GM18868 (cell line): Measurements from ENCODE around the gene CACNA1A.
"Not testable (repeated sequence)": the region's sequence is repeated elsewhere in the genome, so short reads cannot be mapped to it uniquely, and the experiment has no call there.

Experiments
- ATAC-seq: cut with Tn5 transposase; IDR thresholded peaks from one replicate; pipeline ENCODE4 v1.9.1; 2021; ENCODE audit warnings: mild to moderate bottlenecking, moderate library complexity; ENCODE audit not compliant: unreplicated experiment

The CACNA1A gene

DNA sequence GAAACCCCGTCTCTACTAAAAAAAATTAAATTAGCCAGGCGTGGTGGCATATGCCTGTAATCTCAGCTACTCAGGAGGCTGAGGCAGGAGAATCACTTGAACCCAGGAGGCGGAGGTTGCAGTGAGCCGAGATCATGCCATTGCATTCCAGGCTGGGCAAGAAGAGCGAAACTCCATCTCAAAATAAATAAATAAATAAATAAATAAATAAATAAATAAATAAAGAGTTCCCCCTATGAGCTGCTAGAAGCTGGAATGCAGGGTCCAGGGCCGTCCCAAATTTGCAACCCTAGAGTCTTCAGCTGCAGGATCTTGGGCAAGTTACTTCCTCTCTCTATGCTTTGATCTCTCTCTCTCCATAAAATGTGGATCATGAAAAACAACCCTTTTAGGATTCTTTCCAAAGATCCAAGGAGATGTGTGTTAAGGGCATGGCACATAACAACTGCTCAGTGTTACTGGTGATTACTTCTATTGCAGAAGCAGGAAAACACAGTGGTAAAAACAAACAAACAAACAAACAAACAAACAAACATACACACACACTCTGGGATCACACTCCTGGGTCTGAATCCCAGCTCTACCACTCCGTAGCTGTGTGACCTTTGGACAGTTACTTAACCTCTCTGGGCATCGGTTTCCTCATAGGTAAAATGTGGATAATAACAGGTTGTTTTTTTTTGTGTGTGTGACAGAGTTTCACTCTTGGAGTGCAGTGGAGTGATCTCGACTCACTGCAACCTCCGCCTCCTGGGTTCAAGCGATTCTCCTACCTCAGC, 78.8 kb downstream of the CACNA1A start:
- ATAC-seq: no peak

DNA sequence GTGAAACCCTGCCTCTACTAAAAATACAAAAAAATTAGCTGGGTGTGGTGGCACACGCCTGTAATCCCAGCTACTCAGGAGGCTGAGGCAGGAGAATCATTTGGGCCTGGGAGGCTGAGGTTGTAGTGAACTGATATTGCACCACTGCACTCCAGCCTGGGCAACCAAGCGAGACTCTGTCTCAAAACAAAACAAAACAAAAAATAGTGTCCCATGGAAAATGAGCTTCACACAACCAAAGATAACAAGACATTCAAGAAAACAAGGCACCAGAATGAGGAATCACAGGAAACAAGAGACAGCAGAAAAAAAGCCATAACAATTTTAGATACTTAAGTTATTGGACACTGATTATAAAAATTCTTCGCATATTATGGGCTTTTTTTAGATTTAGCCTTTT, 80.4 kb downstream of the CACNA1A start:
- ATAC-seq: not testable (repeated sequence)

DNA sequence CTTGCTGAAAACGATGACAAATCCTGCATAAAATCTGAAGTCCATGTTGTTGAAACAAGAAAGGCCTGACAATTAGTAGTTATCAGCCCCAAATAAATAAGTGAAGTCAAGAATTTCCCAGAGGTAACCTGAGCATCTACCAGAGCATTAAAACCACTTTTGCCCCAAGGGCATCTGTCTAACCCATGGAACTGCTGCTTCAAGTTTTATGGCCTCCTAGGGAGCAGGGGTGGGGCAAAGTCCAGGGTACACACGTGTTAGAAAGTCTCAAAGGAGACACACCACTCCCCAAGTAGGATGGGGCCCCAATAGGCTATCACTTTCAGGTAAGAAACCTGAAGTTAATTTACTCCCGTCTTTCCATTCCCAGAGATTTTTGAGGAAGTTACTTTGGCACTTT, 81.1 kb downstream of the CACNA1A start:
- ATAC-seq: no peak

DNA sequence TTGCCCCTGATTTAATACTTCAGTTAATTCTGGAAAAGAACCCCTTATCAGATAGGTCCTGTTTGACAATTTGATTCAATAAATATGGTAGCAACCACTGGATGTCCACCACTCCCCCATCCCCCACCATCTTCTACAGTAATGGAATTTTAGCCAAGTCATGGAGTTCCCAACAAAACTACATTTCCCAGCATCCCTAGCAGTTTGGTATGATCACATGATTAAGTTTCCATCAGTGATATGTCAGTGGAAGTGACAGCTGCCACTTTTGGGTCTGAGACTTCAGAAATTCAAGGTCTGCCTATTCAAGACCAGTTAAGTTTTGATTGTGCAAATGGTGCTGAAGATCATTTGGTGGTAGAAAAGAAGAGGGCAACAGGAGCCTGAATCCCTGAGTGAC, 85.5 kb downstream of the CACNA1A start:
- no peak for ATAC-seq

DNA sequence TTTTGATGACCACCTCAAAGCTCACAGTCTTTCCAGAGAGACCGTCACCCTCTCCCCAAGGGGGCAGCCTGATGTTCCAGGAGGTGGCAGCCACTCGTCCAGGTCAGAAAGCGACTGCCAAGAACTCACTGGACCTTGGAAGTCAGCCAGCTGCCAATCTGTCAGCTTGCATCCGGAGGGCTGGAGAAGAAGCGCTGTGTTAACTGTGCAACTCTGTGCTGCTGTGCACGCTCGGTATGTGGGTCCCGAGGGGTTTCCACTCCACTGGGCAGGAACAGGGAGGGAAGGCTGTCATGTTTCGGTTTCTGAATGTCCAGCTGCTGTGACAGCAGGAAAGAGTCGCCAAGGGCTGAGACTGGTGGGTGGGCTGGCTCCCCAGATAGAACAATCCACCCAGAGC, 89.2 kb downstream of the CACNA1A start:
- ATAC-seq: no peak

DNA sequence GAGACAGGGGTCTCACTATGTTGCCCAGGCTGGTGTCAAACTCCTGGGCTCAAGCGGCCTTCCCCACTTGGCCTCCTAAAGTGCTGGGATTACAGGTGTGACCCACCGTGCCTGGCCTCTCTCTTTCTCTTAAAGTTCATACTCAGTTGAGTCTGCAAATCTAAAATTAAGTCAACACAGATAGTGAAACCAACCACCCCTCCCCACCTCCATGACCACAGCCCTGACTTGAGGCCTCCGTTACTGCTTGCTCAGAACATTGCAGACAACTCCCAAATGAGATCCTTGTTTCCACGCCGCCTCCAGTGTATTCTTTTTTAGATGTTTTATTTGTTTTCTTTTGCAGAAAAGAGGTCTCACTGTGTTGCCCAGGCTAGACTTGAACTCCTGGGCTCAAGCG, 94.4 kb downstream of the CACNA1A start:
- ATAC-seq: no peak

DNA sequence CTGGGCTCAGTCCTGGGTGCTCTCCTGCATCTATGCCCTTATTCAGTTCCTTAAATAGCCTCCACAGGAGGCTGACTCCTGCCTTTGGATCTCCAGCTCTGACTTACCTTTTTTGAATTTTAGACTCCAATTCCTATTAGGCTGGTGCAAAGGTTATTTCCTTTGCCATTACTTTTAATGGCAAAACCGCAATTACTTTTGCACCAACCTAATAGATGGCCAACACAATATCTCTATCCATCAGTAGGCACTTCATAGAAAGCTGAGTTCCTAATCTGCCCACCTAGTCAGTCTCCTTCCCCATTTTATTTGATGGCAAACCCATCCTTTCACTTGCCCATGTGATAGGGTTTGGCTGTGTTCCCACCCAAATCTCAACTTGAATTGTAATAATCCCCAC, 95.3 kb downstream of the CACNA1A start:
- ATAC-seq: no peak

DNA sequence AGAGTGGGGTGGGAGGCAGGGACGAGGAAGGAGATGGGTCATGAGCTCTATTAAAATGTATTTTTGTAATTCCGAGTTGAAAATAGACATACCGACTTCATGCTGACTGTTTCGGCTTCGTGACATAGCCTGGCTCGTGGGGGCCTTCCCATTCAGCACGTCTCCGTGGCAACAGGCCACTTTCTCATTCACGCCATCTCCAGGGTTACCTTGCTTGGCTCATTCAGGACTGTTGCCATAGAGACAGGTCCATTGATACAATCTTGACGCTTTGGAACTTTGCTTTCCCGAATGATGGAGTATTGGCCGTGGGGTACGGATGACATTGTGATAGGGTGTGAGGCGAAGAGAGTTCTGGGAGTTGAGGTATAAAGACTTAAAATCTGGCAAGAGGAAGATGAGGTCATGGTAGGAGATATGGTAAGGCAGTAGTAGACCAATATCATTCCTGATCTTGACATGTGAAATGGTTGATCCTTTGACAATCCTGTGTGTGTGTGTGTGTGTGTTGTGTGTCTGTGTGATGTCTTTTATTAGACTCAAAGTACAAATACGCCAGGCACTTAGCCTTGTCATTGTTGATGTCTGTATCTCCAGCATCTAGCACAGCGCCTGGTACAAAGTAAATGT, 97.3 kb downstream of the CACNA1A start:
- no peak for ATAC-seq

DNA sequence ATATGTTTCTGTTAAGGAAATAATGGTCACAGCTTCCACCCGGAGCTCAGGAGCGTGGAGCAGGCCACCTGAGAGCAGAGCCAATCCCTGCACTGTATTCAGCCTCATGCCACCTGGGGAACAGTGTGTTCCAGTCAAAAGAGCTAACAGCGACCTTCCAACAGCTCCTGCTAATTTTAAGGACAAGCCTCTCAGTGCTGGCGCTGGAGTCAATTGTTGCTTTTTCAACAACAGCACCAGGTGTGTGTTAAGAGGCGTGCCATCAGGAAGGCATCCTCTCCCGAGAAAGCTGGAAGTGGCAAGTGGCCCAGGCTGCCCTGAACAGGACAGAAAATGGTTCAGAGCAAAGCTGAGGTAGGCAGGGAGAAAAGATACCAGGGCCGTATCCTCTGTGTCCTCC, 102.0 kb downstream of the CACNA1A start:
- no peak for ATAC-seq

DNA sequence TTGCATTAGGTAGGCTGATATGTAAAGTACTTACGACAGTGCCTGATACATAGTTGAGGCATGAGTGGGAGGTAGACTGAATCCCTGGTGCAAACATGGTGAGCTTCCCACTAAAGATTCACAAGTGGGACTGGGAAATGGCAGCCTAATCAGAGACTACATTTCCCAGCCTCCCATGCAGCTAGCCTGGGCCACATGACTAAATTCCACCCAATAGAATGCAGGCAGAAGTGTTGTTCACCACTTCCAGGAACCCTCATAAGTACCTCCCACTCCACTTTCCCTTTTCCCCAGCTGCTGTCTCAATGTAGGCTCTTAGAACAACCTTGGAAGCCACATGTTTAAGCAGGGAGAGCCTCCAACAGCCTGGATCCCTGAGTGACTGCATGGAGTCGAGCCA, 104.9 kb downstream of the CACNA1A start:
- no peak for ATAC-seq

DNA sequence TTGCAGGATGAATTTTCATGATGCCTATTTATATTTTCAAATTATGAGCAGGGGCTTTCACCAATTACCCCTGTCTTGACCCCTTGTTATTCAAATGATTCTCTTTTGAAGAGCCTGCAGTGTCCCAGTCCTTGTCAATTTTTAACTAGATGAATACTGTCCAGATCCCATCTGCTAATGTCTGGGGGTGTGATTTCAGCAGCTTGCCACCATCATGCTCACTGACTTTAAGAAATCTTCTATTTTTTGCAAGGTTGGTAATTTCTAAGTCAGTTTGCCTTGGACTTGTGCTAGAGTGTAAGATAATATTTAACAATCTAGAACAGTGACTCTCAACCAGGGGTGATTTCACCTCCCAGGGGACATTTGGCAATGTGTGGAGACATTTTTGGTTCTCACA, 106.0 kb downstream of the CACNA1A start:
- ATAC-seq: no peak

DNA sequence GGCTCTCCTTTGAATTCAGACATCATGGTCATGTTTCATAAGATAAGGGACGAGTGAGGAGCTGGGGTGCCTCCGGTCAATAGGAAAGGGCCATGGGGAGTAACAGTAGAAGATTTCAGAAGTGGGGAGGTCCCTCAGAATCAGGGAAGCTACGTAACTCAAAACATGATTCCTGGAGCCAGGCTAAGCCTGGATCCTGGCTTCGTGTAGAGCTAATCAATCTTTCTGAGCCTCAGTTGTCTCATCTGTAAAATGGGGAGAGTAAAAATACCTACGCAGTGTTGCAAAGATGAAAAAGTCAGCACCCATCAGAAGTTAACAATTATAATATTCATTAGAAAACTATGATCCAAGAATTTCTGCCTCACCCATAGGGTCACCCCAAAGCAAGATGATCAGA, 106.5 kb downstream of the CACNA1A start:
- ATAC-seq: no peak

DNA sequence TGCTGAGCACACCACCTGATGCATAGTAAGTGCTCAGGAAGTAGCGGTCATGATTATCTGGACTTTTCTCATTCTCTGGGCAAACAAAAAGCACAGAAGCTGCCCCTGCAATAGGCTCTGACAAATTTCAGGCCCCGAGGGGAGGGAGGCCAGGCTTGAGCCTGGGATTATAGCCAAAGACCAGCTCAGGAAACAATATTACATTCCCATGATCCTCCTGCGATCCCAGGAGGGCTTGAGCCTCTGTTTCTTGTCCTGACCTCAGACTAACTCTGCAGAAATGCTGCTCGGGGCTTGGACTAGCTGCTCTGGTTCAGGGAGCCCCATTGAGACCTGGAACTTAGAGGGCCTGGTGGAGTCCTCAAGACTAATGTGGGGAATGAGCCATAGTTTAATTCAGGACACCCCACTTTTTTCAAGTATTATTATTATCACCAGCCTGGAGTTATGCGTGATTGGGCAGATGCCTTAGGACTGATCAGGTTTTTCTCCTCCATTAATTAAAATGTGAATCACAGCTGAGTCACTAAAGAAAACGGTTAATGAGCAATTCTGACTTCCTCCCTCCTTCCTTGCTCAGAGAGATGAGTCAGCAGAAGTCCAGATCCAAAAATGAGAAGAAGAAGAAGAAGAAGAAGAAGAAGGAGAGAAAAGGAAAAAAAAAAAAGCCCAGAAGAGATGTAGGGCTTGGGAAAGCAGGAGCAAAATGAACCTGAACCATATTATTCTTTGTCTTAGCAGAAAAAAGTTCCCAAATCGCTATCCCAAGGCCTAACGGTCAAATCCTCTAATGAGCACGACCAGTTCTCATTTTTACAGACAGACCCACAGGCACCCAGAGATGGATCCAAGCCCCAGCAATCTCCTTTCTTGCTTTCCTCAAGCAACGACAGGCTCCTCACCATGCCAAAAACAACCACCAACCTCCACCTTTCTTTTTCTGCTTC, 107.2 kb downstream of the CACNA1A start:
- no peak for ATAC-seq

DNA sequence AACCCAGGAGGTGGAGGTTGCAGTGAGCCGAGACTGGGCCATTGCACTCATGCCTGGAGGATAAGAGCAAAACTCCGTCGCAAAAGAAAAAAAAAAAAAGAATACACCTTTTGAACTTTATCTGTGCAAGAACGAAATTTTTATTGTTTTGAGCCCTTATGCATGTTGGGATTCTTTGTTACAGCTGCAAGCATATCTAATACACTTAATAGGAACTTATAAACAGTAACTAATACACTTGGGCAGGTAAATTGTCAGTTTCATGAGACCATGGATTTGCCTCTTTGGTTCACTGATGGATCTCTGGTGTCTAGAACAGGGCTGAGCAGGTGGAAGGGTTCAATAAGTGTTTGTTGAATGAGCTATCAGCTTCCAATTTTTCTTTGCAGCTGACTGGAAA, 108.1 kb downstream of the CACNA1A start:
- no peak for ATAC-seq

DNA sequence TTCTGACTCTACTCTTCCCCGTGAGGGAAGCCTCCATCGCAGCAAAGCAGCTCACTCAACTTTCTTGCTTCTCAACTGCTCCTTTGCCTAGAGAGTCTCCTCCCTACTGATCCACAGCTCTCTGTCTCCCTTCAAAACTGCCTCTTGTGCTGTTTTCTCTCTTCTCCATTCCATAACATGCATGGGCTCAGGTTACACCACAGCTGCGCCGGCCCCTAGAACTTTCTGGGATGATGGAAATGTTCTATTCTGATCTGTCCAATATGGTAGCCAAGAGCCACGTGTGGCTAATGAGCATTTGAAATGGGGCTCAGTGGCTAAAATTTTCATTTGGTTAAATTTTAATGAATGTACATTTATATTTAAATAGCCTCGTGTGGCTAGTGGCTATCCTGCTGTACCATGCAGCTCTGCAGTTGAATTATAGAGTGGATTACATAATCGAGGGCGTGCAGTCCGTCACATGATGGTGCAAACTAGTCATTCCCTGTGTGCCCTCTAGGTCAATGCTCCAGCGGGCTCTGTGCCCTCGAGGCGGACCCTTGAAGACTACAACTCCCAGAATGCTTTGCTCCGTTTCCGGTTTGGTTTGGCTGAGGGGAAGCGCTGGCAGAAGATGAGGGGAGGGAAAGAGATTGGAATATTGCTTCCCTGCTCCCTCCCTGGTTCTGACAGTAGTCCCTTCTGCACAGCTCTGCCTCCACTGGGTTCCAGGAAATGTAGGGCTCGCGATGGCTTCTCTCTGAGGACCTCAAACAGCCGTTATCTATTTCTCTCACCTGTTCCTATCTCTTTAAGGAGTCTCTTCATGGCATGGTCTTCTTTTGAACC, 109.8 kb downstream of the CACNA1A start:
- ATAC-seq: no peak

DNA sequence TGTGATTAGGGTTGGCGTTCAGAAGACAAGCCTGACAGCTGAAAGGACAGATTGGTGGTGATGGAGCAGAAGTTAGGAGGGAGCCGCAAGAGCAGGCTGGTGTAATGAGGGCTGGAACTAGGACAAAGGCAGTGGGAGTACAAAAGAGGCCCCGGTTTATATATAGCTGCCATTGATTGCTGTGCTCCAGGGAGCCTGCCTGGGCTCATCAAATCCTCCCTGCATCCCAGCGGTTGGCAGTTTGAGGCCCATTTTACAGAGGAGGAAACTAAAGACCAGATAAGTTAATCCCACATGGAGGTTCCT, 123.7 kb downstream of the CACNA1A start:
- no peak for ATAC-seq

DNA sequence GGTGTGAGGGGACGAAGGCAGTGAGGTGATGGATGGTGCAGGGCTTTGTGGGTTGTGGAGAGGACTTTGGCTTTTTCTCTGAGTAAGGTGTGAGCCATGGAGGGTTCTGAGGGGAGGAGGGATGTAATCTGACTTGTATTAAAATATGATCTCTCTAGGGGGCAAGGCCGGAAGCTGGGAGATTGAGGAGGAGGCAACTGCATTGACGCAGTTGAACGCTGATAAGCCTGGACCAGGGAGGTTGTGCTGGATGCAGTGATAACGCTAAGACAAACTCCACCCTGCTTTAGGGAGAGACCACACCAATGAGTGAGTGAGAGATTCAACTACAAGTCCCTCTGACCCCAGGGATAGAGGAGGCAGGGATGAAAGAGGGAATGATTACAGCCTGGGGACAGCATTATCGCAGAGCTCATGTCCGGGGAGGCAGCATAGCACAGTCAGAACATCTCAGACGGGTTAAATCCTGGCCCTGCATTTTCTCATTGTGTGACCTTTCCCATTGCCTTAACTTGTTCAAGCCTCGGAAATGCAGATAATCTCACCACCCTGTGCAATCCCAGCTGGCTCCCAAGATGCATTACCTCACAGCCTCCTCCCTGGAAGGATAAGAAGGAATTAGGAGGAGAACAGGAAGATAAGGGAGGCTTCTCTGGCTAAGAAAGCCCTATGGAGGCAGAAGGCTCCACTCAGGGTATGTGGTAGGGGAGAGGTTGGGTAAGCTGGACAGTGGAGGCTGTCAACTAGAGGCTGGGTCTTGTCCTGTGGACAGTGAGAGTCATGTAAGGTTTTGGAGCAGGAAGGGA, 124.2 kb downstream of the CACNA1A start:
- no peak for ATAC-seq

DNA sequence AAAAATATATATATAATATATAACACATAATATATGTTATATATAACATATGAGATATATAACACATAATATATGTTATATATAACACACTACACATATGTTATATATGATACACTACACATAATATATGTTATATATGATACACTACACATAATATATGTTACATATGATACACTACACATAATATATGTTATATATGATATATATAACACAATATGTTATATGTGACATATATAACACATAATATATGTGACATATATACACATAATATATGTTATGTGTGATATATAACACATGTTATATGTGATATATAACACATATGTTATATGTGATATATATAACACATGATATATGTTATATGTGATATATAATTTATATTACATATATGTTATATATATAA, 129.7 kb downstream of the CACNA1A start:
- ATAC-seq: no peak

DNA sequence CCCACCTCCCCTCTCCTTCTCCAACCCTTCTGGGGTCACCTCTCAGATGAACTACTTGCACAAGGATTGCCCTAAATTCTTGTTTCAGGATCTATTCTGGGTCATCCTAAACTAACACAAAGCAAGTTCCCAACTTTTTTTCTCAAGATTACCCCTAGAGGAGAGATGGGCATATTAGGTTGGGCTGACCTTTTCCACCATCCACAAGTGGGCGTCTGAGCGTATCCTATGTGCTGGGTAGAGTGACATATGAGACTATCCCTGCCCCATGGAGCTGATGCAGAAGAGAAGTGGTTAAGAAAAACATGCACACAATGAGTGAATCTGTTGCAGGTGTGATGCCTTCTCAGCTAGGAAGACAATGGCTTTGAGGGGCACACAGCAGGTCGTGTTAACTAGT, 132.7 kb downstream of the CACNA1A start:
- ATAC-seq: no peak

DNA sequence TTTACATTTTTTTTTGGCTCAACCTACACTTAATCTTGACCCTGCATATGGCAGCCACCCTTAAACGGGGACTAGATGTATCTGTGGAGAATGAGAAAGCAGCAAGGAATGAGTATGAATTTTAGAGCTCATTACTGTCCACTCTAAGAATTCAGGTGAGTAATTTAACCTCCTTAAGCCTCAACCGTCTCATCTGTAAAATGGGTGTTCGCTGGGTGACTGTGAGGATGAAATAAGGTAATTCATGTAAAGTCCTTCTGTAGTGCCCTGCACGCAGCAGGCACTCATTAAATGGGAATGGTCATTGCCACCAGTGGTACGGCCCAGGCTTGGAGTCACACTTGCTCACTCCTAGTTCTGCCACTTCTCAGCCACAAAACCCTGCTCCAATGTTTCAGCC, 135.3 kb downstream of the CACNA1A start:
- no peak for ATAC-seq
